Lung (tissue), 12 donors: ENCODE measurements around the gene NFAM1. TPM values are rescaled to one million over a fixed set of nuclear protein-coding genes. Genes with fewer than 3 reads are reported as not detected.

Experiments
- ATAC-seq: fragments of 200-7000 bp; cut with Tn5 transposase; one replicate; pipeline ENCODE4 v1.9.1; 2020; ENCODE audit warnings: moderate number of reproducible peaks; ENCODE audit not compliant: insufficient read depth, low FRiP score
- DNase-seq, 3 donors: peaks; one replicate each; pipeline ENCODE4 v3.0.0-alpha.2; 2013 to 2017
- H3K27ac ChIP-seq, 2 donors: one replicate each; pipeline ENCODE4 v1.5.1; 2013; ENCODE audit warnings: mild to moderate bottlenecking in 2 of 2, moderate library complexity in 2 of 2, control low read depth in 1 of 2, inconsistent platforms in 1 of 2, low read depth in 1 of 2, low read length in 1 of 2
- H3K27me3 ChIP-seq, 3 donors: one replicate each; pipeline ENCODE4 v1.5.1; 2013; ENCODE audit warnings: low read length in 2 of 3; ENCODE audit not compliant: control insufficient read depth in 3 of 3, insufficient read depth in 3 of 3
- H3K36me3 ChIP-seq, 4 donors: one replicate each; pipeline ENCODE4 v1.5.1; 2013; ENCODE audit warnings: low read length in 4 of 4, mild to moderate bottlenecking in 1 of 4, moderate library complexity in 1 of 4; ENCODE audit not compliant: control insufficient read depth in 4 of 4, insufficient read depth in 4 of 4
- H3K4me1 ChIP-seq, 5 donors: one replicate each; pipeline ENCODE4 v1.5.1; 2013; ENCODE audit warnings: low read length in 5 of 5, mild to moderate bottlenecking in 2 of 5, moderate library complexity in 1 of 5; ENCODE audit not compliant: control insufficient read depth in 5 of 5, insufficient read depth in 5 of 5
- H3K4me3 ChIP-seq: one replicate; pipeline ENCODE4 v1.5.1; 2013; ENCODE audit warnings: mild to moderate bottlenecking, control low read depth, moderate library complexity
- H3K9ac ChIP-seq, 2 donors: one replicate each; pipeline ENCODE4 v1.5.1; 2013; ENCODE audit warnings: low read length in 2 of 2, control low read depth in 1 of 2; ENCODE audit not compliant: insufficient read depth in 1 of 2
- H3K9me3 ChIP-seq, 4 donors: one replicate each; pipeline ENCODE4 v1.5.1; 2013; ENCODE audit warnings: low read length in 3 of 4, mild to moderate bottlenecking in 1 of 4, moderate library complexity in 1 of 4; ENCODE audit not compliant: control insufficient read depth in 4 of 4, insufficient read depth in 3 of 4
- WGBS, 2 donors: extraction: QIAGEN DNeasy Blood & Tissue Kit; methylation state at CpG; one replicate each; pipeline ENCODE4 v1.1.7; 2013; 5-methylcytosine and 5-hydroxymethylcytosine counted together
- polyA plus RNA-seq, 2 donors: library from polyadenylated mRNA; stranded (reverse); fragments of 200-250 nt; gene quantifications; one replicate each; pipeline ENCODE4 v1.2.1, GENCODE V29; 2013
- total RNA-seq, 2 donors: library from RNA; depleted of rRNA in 1 of 2; stranded (reverse); fragments of >200 nt in 1 of 2; gene quantifications; one replicate each; pipeline ENCODE4 v1.2.1, GENCODE V29; 2014 to 2021
- TF ChIP-seq, protein P1 (sequence below): IDR thresholded peaks from 2 replicates; pipeline ENCODE4 v1.5.1; 2012; ENCODE audit warnings: mild to moderate bottlenecking; ENCODE audit errors: control extremely low read depth, extremely low read depth
- donor health status: control.
- donor health status: control.
- donor health status: Bipolar disorder and iron deficiency.
- donor health status: healthy.
- donor health status: DM: yes; HTN: yes; CAD: no.

The NFAM1 gene
- total and polyA plus RNA-seq, 4 donors: 2.2 to 24.6 (median 9.0) TPM

DNA sequence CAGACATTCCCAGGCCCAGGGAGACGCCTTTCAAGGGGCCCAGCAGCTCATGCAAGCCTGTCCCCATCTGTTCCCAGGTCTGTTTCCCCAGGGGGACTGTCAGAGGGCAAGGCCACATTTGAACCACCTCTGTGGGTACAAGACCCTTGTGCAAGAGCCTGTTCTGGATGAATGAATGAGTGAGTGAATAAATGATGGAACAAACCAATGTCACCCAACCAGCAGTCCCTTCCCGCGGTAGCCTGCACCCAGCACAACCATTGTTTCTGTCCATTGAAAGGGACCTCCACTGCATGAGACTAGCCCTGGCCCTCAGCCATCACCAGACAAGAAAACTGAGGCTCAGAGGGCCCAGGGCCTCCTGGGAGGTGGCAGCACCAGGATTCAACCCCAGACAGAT is 92.1 kb downstream of the NFAM1 start:
- H3K9me3 ChIP-seq: no peaks in the 10 kb centered on the region
- WGBS, 2 donors: 95 to 97% methylated on average over 3 of the region's 3 CpGs
- TF ChIP-seq, protein P1, sequence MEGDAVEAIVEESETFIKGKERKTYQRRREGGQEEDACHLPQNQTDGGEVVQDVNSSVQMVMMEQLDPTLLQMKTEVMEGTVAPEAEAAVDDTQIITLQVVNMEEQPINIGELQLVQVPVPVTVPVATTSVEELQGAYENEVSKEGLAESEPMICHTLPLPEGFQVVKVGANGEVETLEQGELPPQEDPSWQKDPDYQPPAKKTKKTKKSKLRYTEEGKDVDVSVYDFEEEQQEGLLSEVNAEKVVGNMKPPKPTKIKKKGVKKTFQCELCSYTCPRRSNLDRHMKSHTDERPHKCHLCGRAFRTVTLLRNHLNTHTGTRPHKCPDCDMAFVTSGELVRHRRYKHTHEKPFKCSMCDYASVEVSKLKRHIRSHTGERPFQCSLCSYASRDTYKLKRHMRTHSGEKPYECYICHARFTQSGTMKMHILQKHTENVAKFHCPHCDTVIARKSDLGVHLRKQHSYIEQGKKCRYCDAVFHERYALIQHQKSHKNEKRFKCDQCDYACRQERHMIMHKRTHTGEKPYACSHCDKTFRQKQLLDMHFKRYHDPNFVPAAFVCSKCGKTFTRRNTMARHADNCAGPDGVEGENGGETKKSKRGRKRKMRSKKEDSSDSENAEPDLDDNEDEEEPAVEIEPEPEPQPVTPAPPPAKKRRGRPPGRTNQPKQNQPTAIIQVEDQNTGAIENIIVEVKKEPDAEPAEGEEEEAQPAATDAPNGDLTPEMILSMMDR: no peak
- ATAC-seq: no peak
- no peak overlapping the region for H3K27ac ChIP-seq
- DNase-seq: no peak
- no peak overlapping the region for H3K4me3 ChIP-seq
- peaks cover 0 to 5% (median 0%) of the 10 kb centered on the region in 3 donors for H3K27me3 ChIP-seq
- H3K4me1 ChIP-seq: peaks cover 0 to 10% (median 2%) of the 10 kb centered on the region in 5 donors
- H3K9ac ChIP-seq: no peak overlapping the region
- no peaks in the 10 kb centered on the region for H3K36me3 ChIP-seq

DNA sequence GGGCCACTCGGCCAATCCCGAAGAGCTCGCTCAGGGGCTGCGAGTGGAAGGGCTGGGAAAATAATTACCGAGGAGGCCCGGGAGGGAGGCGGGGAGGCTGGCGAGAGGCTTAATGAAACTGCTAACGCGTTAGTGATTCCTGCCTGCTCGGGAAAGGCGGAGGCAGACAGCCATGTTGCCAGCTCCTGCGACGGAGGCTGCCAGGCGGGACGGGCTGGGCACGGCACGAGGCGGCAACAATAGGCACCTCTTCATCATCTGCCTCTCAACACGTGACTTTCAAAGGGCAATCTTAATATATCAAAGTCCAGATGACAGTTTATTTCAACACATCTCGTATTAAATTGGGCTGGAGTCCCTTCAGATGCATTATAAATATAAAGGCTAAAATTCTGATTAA is 93.7 kb downstream of the NFAM1 start:
- ATAC-seq (no peak), DNase-seq (no peak)
- Histone ChIP-seq H3K27me3 (no peaks in the 10 kb centered on the region), H3K27ac (no peak overlapping the region), H3K36me3 (no peaks in the 10 kb centered on the region), H3K4me1 (peaks cover 0 to 4% (median 0%) of the 10 kb centered on the region in 5 donors), H3K4me3 (no peak overlapping the region), H3K9ac (no peak overlapping the region), H3K9me3 (no peaks in the 10 kb centered on the region)
- TF ChIP-seq, protein P1: no peak
- WGBS, 2 donors: 81 to 87% methylated on average over 21 of the region's 21 CpGs

DNA sequence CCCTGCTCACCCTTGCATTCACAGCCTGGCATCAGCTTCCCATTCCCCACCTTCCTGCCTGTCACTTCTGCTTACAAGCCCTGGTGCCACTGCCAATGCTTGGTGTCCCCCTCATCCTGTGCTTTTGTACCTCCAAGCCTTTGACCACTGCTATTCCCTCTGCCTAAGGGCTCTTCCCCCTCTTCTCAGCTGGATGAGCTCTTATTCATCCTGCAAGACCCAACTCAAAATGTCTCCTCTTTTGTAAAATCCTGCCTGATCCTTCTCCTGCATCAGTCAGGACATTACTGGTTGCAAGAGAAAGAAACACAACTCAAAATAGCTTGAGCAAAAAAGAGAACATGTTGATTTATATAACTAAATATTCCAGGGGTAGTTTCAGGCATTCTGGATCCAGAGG is 94.8 kb downstream of the NFAM1 start:
- TF ChIP-seq, protein P1: no peak
- Histone ChIP-seq H3K9ac (no peak overlapping the region), H3K27ac (no peak overlapping the region), H3K9me3 (no peaks in the 10 kb centered on the region), H3K36me3 (no peaks in the 10 kb centered on the region), H3K27me3 (no peaks in the 10 kb centered on the region), H3K4me3 (no peak overlapping the region), H3K4me1 (peaks cover 0 to 4% (median 0%) of the 10 kb centered on the region in 5 donors)
- DNase-seq (no peak), ATAC-seq (no peak)
